RWPE2 (cell line): ENCODE data around the gene DENND1A.

Experiments used
- ATAC-seq: fragments of 200-7000 bp; cut with Tn5 transposase; 3 replicates; pipeline ENCODE4 v1.9.1; 2021; ENCODE audit warnings: low read depth
- DNase-seq: peaks from one replicate; pipeline ENCODE4 v3.0.0-alpha.2; 2020; ENCODE audit warnings: low spot score
- H3K27ac ChIP-seq: fragments of 450-650 bp; 2 replicates; pipeline ENCODE4 v1.5.1; 2017; ENCODE audit warnings: mild to moderate bottlenecking; ENCODE audit not compliant: poor library complexity, severe bottlenecking
- H3K27me3 ChIP-seq: fragments of 250-450 bp; sonication (Bioruptor Pico); 2 replicates; pipeline ENCODE4 v1.5.1; 2021; ENCODE audit warnings: mild to moderate bottlenecking, moderate library complexity; ENCODE audit not compliant: insufficient read depth, poor library complexity, severe bottlenecking
- H3K36me3 ChIP-seq: fragments of 250-450 bp; sonication (Bioruptor Pico); 2 replicates; pipeline ENCODE4 v1.5.1; 2020; ENCODE audit warnings: low read depth, mild to moderate bottlenecking, moderate library complexity
- H3K4me1 ChIP-seq: fragments of 250-450 bp; sonication (Bioruptor Pico); 2 replicates; pipeline ENCODE4 v1.5.1; 2021; ENCODE audit warnings: mild to moderate bottlenecking, moderate library complexity; ENCODE audit not compliant: insufficient read depth, poor library complexity, severe bottlenecking
- H3K4me3 ChIP-seq: fragments of 250-450 bp; sonication (Bioruptor Pico); 2 replicates; pipeline ENCODE4 v1.5.1; 2021; ENCODE audit warnings: mild to moderate bottlenecking, moderate library complexity; ENCODE audit not compliant: severe bottlenecking
- H3K9me3 ChIP-seq: fragments of 250-450 bp; sonication (Bioruptor Pico); 2 replicates; pipeline ENCODE4 v1.5.1; 2021; ENCODE audit warnings: mild to moderate bottlenecking, moderate library complexity; ENCODE audit not compliant: severe bottlenecking
- CTCF ChIP-seq: fragments of 450-650 bp; IDR thresholded peaks from one replicate; pipeline ENCODE4 v1.5.1; 2017; ENCODE audit warnings: mild to moderate bottlenecking, moderate library complexity; ENCODE audit not compliant: poor library complexity, severe bottlenecking

DENND1A gene

GRCh38 chr9:123778232-123778902 lies 151.6 kb downstream of the DENND1A start:
- ATAC-seq (no peak), DNase-seq (no peak)
- H3K4me3 ChIP-seq, result no peak overlapping the region
- no peak overlapping the region for H3K27ac ChIP-seq
- no peak for TF ChIP-seq CTCF
- H3K4me1 ChIP-seq, result peaks cover 7% of the 10 kb centered on the region
- H3K27me3 ChIP-seq, result no peaks in the 10 kb centered on the region
- H3K9me3 ChIP-seq, result no peaks in the 10 kb centered on the region
- H3K36me3 ChIP-seq, result no peaks in the 10 kb centered on the region

GRCh38 chr9:123776708-123777537 lies 153.0 kb downstream of the DENND1A start:
- TF ChIP-seq CTCF, result no peak
- no peak for DNase-seq
- no peak for ATAC-seq
- peaks cover 4% of the 10 kb centered on the region for H3K4me1 ChIP-seq
- no peaks in the 10 kb centered on the region for H3K27me3 ChIP-seq
- H3K36me3 ChIP-seq, result no peaks in the 10 kb centered on the region
- no peaks in the 10 kb centered on the region for H3K9me3 ChIP-seq
- H3K27ac ChIP-seq, result no peak overlapping the region
- no peak overlapping the region for H3K4me3 ChIP-seq

- H3K36me3 ChIP-seq, result no peaks in the 10 kb centered on the region
- H3K4me3 ChIP-seq, result no peak overlapping the region
- no peak for TF ChIP-seq CTCF
- no peak for ATAC-seq
- no peaks in the 10 kb centered on the region for H3K27me3 ChIP-seq
- no peaks in the 10 kb centered on the region for H3K9me3 ChIP-seq
- no peak for DNase-seq
- no peak overlapping the region for H3K27ac ChIP-seq
- H3K4me1 ChIP-seq, result no peaks in the 10 kb centered on the region
These were observed 154.3 kb downstream of the DENND1A start for GRCh38 chr9:123775289-123776284.

GRCh38 chr9:123773783-123774182 lies 156.1 kb downstream of the DENND1A start:
- H3K27ac ChIP-seq, result no peak overlapping the region
- ATAC-seq (no peak), DNase-seq (no peak)
- no peaks in the 10 kb centered on the region for H3K27me3 ChIP-seq
- H3K4me1 ChIP-seq, result no peaks in the 10 kb centered on the region
- H3K9me3 ChIP-seq, result no peaks in the 10 kb centered on the region
- H3K36me3 ChIP-seq, result no peaks in the 10 kb centered on the region
- TF ChIP-seq CTCF, result no peak
- no peak overlapping the region for H3K4me3 ChIP-seq
